H7 (cell line): ENCODE data around the gene CD300H. TPM values are rescaled to one million over a fixed set of nuclear protein-coding genes. Genes with fewer than 3 reads are reported as not detected.
A peak's percentile ranks its signal among the peaks of the same experiment; 100 is the strongest.
"Not testable (repeated sequence)": the region's sequence is repeated elsewhere in the genome, so short reads cannot be mapped to it uniquely, and the experiment has no call there.

Experiments used
- DNase-seq: peaks from one replicate; pipeline ENCODE4 v3.0.0; 2012
- H3K27me3 ChIP-seq: 2 replicates; pipeline ENCODE4 v1.6.0; 2011; ENCODE audit warnings: mild to moderate bottlenecking, low read length; ENCODE audit not compliant: control insufficient read depth, insufficient read depth
- H3K36me3 ChIP-seq: replicated peaks from 2 replicates; pipeline ENCODE4 v1.5.1; 2011; ENCODE audit warnings: low read length; ENCODE audit not compliant: control insufficient read depth, insufficient read depth
- H3K4me3 ChIP-seq: 2 replicates; pipeline ENCODE4 v1.5.1; 2011; ENCODE audit warnings: low read depth, mild to moderate bottlenecking, control low read depth, low read length, moderate library complexity; ENCODE audit not compliant: insufficient read depth
- total RNA-seq: library from RNA; depleted of rRNA; stranded (reverse); fragments of >200 nt; shearing (Covaris generic); gene quantifications from 2 replicates; pipeline ENCODE4 v1.2.3, GENCODE V29; 2014

Gene CD300H
- total RNA-seq, 1 experiment from 2014 or later, result not detected

GRCh38 chr17:74571621-74572270 is 4.4 kb upstream of the CD300H start:
- H3K4me3 ChIP-seq, result no peak overlapping the region
- no peak for DNase-seq
- H3K27me3 ChIP-seq, result no peaks in the 10 kb centered on the region
- no peaks in the 10 kb centered on the region for H3K36me3 ChIP-seq

GRCh38 chr17:74569020-74570003 is 2.0 kb upstream of the CD300H start:
- H3K36me3 ChIP-seq, result no peaks in the 10 kb centered on the region
- H3K4me3 ChIP-seq, result no peak overlapping the region
- no peaks in the 10 kb centered on the region for H3K27me3 ChIP-seq
- DNase-seq, result no peak

DNA sequence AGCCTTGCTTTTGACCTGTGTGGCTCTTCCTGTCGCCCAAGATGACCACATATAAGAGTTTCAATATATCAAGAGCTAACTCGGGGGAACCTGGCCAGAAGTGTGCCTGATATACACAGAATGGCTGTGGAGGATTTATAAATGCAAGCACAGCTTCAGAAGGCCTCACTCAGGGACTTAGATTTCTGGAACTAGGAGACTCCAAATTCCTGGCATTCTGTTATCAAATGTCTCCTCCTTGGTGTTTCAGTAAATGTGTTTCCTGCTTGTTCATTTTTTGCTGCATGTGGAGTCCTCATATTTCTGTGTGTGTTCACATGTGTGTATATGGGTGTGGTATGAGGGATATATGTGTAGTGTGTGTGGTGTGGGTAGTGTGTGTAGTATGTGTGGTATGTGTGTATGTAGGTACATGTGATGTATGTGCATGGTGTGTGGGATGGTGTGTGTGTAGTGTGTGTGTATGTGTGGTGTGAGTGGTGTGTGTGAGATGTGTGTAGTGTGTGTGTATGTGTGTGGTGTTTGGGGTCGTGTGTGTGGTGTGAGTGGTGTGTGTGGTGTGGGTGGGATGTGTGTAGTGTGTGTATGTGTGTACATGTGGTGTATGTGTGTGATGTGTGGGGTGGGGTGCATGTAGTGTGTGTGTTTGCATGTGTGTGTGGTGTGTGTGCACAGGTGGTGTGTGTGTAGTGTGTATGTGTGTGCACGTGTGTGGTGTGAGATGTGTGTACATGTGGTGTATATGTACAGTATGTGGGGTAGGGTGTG is 981 bp upstream of the CD300H start:
- Histone ChIP-seq H3K27me3 (no peaks in the 10 kb centered on the region), H3K36me3 (no peaks in the 10 kb centered on the region), H3K4me3 (no peak overlapping the region)
- no peak for DNase-seq

- no peak overlapping the region for H3K4me3 ChIP-seq
- no peaks in the 10 kb centered on the region for H3K27me3 ChIP-seq
- H3K36me3 ChIP-seq, result no peaks in the 10 kb centered on the region
- DNase-seq, result peak; percentile 88
Measured at GRCh38 chr17:74566132-74566753, 1.1 kb downstream of the CD300H start.

GRCh38 chr17:74565126-74565525 is 2.2 kb downstream of the CD300H start:
- DNase-seq, result no peak
- Histone ChIP-seq H3K36me3 (no peaks in the 10 kb centered on the region), H3K4me3 (no peak overlapping the region), H3K27me3 (no peaks in the 10 kb centered on the region; the same call in 1 of the 2 replicates)

DNA sequence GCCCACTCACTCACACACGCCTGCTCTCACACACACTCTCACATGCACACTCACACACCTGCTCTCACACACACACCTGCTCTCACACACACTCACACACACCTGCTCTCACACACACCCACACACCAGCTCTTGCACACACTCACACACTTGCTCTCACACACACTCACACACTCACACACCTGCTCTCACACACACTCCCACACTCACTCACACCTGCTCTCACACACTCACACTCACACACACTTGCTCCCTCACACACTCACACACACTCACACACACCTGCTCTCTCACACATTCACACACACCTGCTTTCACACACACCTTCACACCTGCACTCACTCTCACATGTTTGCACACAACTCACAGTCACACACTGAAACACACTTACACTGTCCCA is 4.0 kb downstream of the CD300H start:
- no peak for DNase-seq
- H3K27me3 ChIP-seq, result no peaks in the 10 kb centered on the region; the same call in 1 of the 2 replicates
- no peak overlapping the region for H3K4me3 ChIP-seq
- H3K36me3 ChIP-seq, result no peaks in the 10 kb centered on the region

- Histone ChIP-seq H3K4me3 (no peak overlapping the region), H3K27me3 (no peaks in the 10 kb centered on the region; the same call in 1 of the 2 replicates), H3K36me3 (no peaks in the 10 kb centered on the region)
- DNase-seq, result no peak
Measured at GRCh38 chr17:74561586-74561985, 5.7 kb downstream of the CD300H start.

DNA sequence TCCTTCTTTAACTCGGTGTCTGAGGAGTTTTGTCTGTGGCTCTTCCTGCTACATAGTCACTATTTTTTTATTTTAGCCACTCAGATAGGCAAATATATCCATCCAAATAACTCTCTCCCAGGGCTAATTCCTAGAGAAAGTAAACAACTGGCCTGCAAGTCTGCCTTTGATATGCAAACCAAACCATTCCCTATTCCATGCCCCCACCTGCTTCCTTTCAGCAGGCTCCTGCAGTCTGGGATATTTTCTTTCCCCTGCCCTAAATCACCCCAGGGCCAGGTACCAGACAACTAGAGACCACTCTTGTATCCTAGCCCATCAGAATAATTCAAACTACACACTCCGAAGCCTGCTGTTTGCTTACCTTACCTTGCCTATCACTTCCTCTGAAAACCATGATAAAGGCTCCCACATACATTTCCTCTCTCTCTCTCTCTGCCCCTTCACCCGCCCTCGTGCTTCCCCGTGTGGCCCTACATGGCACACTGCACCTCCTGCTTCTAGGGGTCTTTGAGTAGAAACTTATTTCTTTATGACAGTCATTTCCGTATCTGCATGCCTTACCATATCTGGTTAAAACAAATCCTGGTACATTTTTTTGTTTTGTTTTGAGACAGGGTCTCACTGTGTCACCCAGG is 8.3 kb downstream of the CD300H start:
- no peak for DNase-seq
- H3K27me3 ChIP-seq, result no peaks in the 10 kb centered on the region; the same call in 1 of the 2 replicates
- no peak overlapping the region for H3K4me3 ChIP-seq
- no peaks in the 10 kb centered on the region for H3K36me3 ChIP-seq

GRCh38 chr17:74558402-74558801 is 8.9 kb downstream of the CD300H start:
- DNase-seq, H3K4me3 ChIP-seq, H3K36me3 ChIP-seq, H3K27me3 ChIP-seq: not testable (repeated sequence)

GRCh38 chr17:74555427-74555940 is 11.8 kb downstream of the CD300H start:
- H3K27me3 ChIP-seq, result no peaks in the 10 kb centered on the region; the same call in 1 of the 2 replicates
- DNase-seq, result no peak

GRCh38 chr17:74554909-74555308 is 12.4 kb downstream of the CD300H start:
- Histone ChIP-seq H3K4me3 (no peak overlapping the region), H3K36me3 (no peaks in the 10 kb centered on the region), H3K27me3 (no peaks in the 10 kb centered on the region; the same call in 1 of the 2 replicates)
- DNase-seq, result no peak

More at GRCh38 chr17:74555427-74555940, 11.8 kb downstream of the CD300H start:
- H3K4me3 ChIP-seq, result no peak overlapping the region
- no peaks in the 10 kb centered on the region for H3K36me3 ChIP-seq

GRCh38 chr17:74552037-74552436 is 15.3 kb downstream of the CD300H start:
- Histone ChIP-seq H3K36me3 (no peaks in the 10 kb centered on the region), H3K4me3 (no peak overlapping the region), H3K27me3 (no peaks in the 10 kb centered on the region; the same call in 1 of the 2 replicates)
- DNase-seq, result no peak

GRCh38 chr17:74550602-74551001 is 16.7 kb downstream of the CD300H start:
- no peak for DNase-seq
- H3K4me3 ChIP-seq, result no peak overlapping the region
- H3K27me3 ChIP-seq, result no peaks in the 10 kb centered on the region; the same call in 1 of the 2 replicates
- H3K36me3 ChIP-seq, result no peaks in the 10 kb centered on the region
